Heart right ventricle (tissue), 16 donors: Measurements from ENCODE around the gene PROK1. TPM values are rescaled to one million over a fixed set of nuclear protein-coding genes. Genes with fewer than 3 reads are reported as not detected.
A peak's percentile ranks its signal among the peaks of the same experiment; 100 is the strongest.
"Not testable (repeated sequence)": the region's sequence is repeated elsewhere in the genome, so short reads cannot be mapped to it uniquely, and the experiment has no call there.

ENCODE experiments used
- ATAC-seq, 8 donors: fragments of 200-7000 bp; cut with Tn5 transposase; one replicate each; pipeline ENCODE4 v1.9.1; 2020; ENCODE audit warnings: mild to moderate bottlenecking in 8 of 8, moderate library complexity in 8 of 8, moderate number of reproducible peaks in 1 of 8
- DNase-seq, 2 donors: peaks; one replicate each; pipeline ENCODE4 v3.0.0-alpha.2; 2020
- H3K27ac ChIP-seq, 10 donors: fragments of 200-600 bp; sonication (generic) in 2 of 10; one replicate each; pipeline versions ENCODE4 v1.5.0 to v1.8.0; 2020 to 2022; ENCODE audit warnings: mild to moderate bottlenecking in 3 of 10
- H3K27me3 ChIP-seq, 7 donors: fragments of 200-600 bp; one replicate each; pipeline ENCODE4 v1.8.0; 2021 to 2022; ENCODE audit warnings: mild to moderate bottlenecking in 2 of 7
- H3K36me3 ChIP-seq, 9 donors: fragments of 200-600 bp; sonication (generic) in 1 of 9; one replicate each; pipeline versions ENCODE4 v1.5.0 to v1.8.0; 2020 to 2022; ENCODE audit warnings: mild to moderate bottlenecking in 2 of 9
- H3K4me1 ChIP-seq, 9 donors: fragments of 200-600 bp; sonication (generic) in 1 of 9; one replicate each; pipeline versions ENCODE4 v1.5.0 to v1.8.0; 2020 to 2022; ENCODE audit warnings: mild to moderate bottlenecking in 4 of 9
- H3K4me3 ChIP-seq, 10 donors: fragments of 200-600 bp; sonication (generic) in 2 of 10; one replicate each; pipeline versions ENCODE4 v1.5.0 to v1.8.0; 2020 to 2022; ENCODE audit warnings: mild to moderate bottlenecking in 7 of 10, moderate library complexity in 2 of 10
- H3K9me3 ChIP-seq, 11 donors: fragments of 200-600 bp in 10 of 11; sonication (generic) in 2 of 11; one replicate each; pipeline versions ENCODE4 v1.5.0 to v1.8.0; 2013 to 2022; ENCODE audit warnings: mild to moderate bottlenecking in 2 of 11, control low read depth in 1 of 11, moderate library complexity in 1 of 11
- CTCF ChIP-seq, 9 donors: fragments of 200-600 bp; sonication (generic) in 2 of 9; IDR thresholded peaks; one replicate each; pipeline versions ENCODE4 v1.5.0 to v1.8.0; 2021 to 2022; ENCODE audit warnings: antibody characterized with exemption in 9 of 9, mild to moderate bottlenecking in 5 of 9, moderate library complexity in 1 of 9
- WGBS, 2 donors: extraction: QIAGEN DNeasy Blood & Tissue Kit; methylation state at CpG; one replicate each; pipeline ENCODE4 v1.1.7; 2013; ENCODE audit warnings: inconsistent platforms in 1 of 2; 5-methylcytosine and 5-hydroxymethylcytosine counted together
- intact Hi-C, 10 donors: fragments of 100-400 bp; cut with DNase I; formaldehyde crosslinking; loops; one replicate each; pipeline versions ENCODE4 v1.11.1 to v1.14.2; 2022
- polyA plus RNA-seq, 2 donors: library from polyadenylated mRNA; stranded (reverse); fragments of 200-250 nt; gene quantifications; one replicate each; pipeline ENCODE4 v1.2.3, GENCODE V29; 2013
- total RNA-seq, 10 donors: library from RNA; stranded (reverse); fragmentation: NEBNext Ultra II Directional in 3 of 10; extraction: Animal tissue kit (Norgen Biotek cat#: 25700) in 3 of 10; gene quantifications; one replicate each; pipeline versions ENCODE4 v1.2.1 to v1.2.4, GENCODE V29; 2021 to 2023
- donor health status: Arrhythmogenic right ventricular cardiomyopathy.
- donor health status: ischemic (EF 13 %, LVEDD 7.1; RV severe dilation, severe dysfunction).
- donor health status: healthy with polysubstance abuse.
- donor health status: DM: no; HTN: yes; CAD: no.
- donor health status: DM: no; HTN: no; CAD: no.
- donor health status: ischemic (EF 25% LVEDD 6.9; RV normal size, moderate dysfunction).
- donor health status: ischemic (EF 25% LVEDD 5.7; RV mildly dilated, moderate dysfunction).
- donor health status: healthy.
- donor health status: DM: yes; HTN: yes; CAD: no.
- donor health status: Ischemic cardiomyopathy.
- donor health status: ischemic (EF 35%, LVEDD 5.7; RV mildly dilated, moderate dysfunction).
- donor health status: nonischemic (EF 11% LVEDD 7.7; RV severe dilation, severe dysfunction).
- donor health status: DM: yes; HTN: yes; CAD: no.
- donor health status: PGD.
- donor health status: ischemic (EF 29% LVEDD 5.4; RV normal size, mild dysfunction).
- donor health status: nonischemic (EF 23%, LVEDD 6.1; RV moderate dilation, normal function).

Gene PROK1
- total and polyA plus RNA-seq, 12 donors = 0.07 to 6.8 (median 0.29) TPM; not detected in 5

DNA sequence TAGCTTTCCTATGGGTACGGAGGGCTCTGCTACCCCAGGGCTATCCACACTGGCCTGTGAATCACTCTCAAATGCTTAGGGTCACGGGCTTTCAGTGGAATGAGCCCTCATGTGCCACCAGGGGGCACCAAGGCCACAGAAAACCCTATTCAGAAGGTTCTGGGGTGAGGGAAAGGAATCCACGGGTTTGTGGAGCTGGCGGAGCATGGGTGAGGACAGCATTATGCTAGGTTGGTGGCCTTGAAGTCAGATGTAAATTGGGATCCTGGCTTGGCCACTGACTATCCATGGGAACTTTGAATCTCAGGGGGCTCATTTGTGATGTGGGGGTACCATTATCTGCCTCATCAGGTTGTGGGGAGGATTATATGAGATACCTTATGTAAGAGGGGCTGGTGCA, 38.4 kb upstream of the PROK1 start:
- TF ChIP-seq CTCF (IDR thresholded peaks at IDR 0.05) = peak; percentile 62 to 83 (median 78)
- WGBS, 2 donors = 33 to 38% methylated on average over 4 of the region's 4 CpGs
- peak; percentile 34 to 77 (median 44) for ATAC-seq
- Histone ChIP-seq H3K27me3 (no peaks in the 10 kb centered on the region), H3K36me3 (no peaks in the 10 kb centered on the region), H3K4me1 (peaks cover 9 to 32% (median 19%) of the 10 kb centered on the region in 9 donors), H3K4me3 (no peak overlapping the region), H3K9me3 (no peaks in the 10 kb centered on the region), H3K27ac (no peak overlapping the region)
- intact Hi-C loops = loop anchor here (1.0 to 5.0 kb wide), 5 partner anchors 48 to 205 kb away; no protein-coding TSS in a partner anchor
- peak; percentile 58 to 65 for DNase-seq

GRCh38 chr1:110413045-110413444, 37.9 kb upstream of the PROK1 start:
- 74 to 77% methylated on average over 1 of the region's 1 CpG for WGBS, 2 donors
- ATAC-seq, H3K27me3 ChIP-seq, H3K4me3 ChIP-seq, H3K36me3 ChIP-seq, H3K9me3 ChIP-seq, DNase-seq: not testable (repeated sequence)
- peaks cover 9 to 32% (median 19%) of the 10 kb centered on the region in 9 donors for H3K4me1 ChIP-seq
- H3K27ac ChIP-seq = peak overlapping the region in 1 of 10 donors; percentile 9
- intact Hi-C loops = loop anchor here in 8 of 10 donors (2.0 to 5.0 kb wide), 4 partner anchors 48 to 206 kb away; no protein-coding TSS in a partner anchor

DNA sequence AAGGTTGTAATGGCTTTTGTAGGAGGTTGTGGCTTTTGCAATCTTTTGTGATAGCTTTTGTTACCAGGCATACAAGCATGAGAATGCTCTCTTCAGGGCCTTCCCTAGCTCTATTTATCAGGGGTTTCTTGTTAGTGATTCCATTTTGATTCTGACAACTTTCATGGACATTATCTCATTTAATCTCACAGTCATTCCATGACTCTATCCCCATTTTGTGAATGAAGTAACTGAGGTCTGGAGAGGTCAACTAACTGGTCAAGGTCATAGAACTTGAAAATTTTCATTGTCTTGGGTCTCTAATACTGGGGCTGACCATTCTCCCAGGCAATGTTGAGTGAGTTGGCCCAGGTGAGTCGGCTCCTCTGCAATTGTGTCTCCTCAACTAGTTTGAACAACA, 32.2 kb upstream of the PROK1 start:
- 92 to 93% methylated on average over 1 of the region's 1 CpG for WGBS, 2 donors
- H3K4me3 ChIP-seq = no peak overlapping the region
- DNase-seq (no peak), ATAC-seq (no peak)
- no peaks in the 10 kb centered on the region for H3K27me3 ChIP-seq
- H3K4me1 ChIP-seq = peaks cover under 1 to 22% (median 12%) of the 10 kb centered on the region in 9 donors
- no peaks in the 10 kb centered on the region for H3K36me3 ChIP-seq
- no peak overlapping the region for H3K27ac ChIP-seq
- no peak for TF ChIP-seq CTCF (IDR thresholded peaks at IDR 0.05)
- intact Hi-C loops = loop anchor here in 1 of 10 donors (5.0 kb wide), 1 partner anchor 34 kb away; the partner anchor contains the start of gene PROK1
- H3K9me3 ChIP-seq = no peaks in the 10 kb centered on the region

- Histone ChIP-seq H3K4me1 (peaks cover 0 to 17% (median 6%) of the 10 kb centered on the region in 9 donors), H3K27me3 (no peaks in the 10 kb centered on the region), H3K4me3 (no peak overlapping the region), H3K9me3 (no peaks in the 10 kb centered on the region), H3K36me3 (no peaks in the 10 kb centered on the region), H3K27ac (no peak overlapping the region)
- DNase-seq (no peak), ATAC-seq (peak in 1 of 8 donors; percentile 13)
- intact Hi-C loops = no loop called here
- WGBS, 2 donors = 82 to 89% methylated on average over 10 of the region's 10 CpGs
- no peak for TF ChIP-seq CTCF (IDR thresholded peaks at IDR 0.05)
Measured at GRCh38 chr1:110420023-110420662, 30.8 kb upstream of the PROK1 start.
